ENCODE measurements around the gene SP140.

DNA sequence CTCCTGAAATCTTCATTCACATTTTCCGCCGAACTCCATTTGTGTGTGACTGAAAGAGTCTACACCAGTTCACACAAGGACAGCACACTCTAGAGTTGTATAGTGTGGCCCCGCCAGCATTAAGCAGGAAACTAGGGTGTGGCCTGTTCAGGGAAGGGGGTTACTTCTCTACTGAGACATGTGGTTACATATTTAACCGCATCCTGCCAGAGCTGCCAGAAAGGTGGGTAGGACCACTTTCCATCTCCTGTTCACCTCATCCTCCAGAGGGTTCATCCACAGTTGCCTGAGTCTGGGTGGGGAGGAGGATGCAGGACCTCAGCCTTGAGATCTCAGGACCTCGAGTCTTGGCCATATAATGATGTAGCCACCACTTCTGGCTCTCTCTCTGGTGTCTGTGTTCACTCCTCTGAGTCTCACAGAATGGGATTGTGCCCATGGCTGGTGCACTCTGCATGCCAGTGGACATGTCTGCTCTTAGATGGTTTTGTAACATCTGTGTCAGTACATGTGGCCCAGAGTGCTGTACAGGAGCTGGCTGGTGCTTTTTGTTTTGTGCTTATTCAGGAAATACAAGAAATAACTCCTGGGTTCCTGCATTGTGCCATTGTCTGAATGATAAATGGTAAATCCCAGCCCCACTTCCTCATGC, 93.8 kb downstream of the SP140 start:
- TF ChIP-seq, protein P1, sequence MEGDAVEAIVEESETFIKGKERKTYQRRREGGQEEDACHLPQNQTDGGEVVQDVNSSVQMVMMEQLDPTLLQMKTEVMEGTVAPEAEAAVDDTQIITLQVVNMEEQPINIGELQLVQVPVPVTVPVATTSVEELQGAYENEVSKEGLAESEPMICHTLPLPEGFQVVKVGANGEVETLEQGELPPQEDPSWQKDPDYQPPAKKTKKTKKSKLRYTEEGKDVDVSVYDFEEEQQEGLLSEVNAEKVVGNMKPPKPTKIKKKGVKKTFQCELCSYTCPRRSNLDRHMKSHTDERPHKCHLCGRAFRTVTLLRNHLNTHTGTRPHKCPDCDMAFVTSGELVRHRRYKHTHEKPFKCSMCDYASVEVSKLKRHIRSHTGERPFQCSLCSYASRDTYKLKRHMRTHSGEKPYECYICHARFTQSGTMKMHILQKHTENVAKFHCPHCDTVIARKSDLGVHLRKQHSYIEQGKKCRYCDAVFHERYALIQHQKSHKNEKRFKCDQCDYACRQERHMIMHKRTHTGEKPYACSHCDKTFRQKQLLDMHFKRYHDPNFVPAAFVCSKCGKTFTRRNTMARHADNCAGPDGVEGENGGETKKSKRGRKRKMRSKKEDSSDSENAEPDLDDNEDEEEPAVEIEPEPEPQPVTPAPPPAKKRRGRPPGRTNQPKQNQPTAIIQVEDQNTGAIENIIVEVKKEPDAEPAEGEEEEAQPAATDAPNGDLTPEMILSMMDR (IDR thresholded peaks at IDR 0.05), result no peak
- TF ChIP-seq POLR2A (IDR thresholded peaks at IDR 0.05), result no peak
